B cell (primary cell): ENCODE measurements around the gene NEUROD4. TPM values are rescaled to one million over a fixed set of nuclear protein-coding genes. Genes with fewer than 3 reads are reported as not detected.

ENCODE experiments used
- ATAC-seq: fragments of 200-7000 bp; cut with Tn5 transposase; one replicate; pipeline ENCODE4 v1.10.0; 2021; ENCODE audit warnings: low read depth, mild to moderate bottlenecking, moderate number of reproducible peaks, moderate library complexity
- CTCF ChIA-PET: fragments of 350-600 bp; sonication (Branson Sonifier 250); formaldehyde crosslinking; loops from one replicate; lab custom pipeline; 2021; ENCODE audit warnings: antibody characterized with exemption, inconsistent platforms; lab: Charles Lee
- POLR2A ChIA-PET: fragments of 350-600 bp; sonication (Branson Sonifier 250); formaldehyde crosslinking; loops from one replicate; lab custom pipeline; 2021; ENCODE audit warnings: antibody characterized with exemption; lab: Charles Lee
- DNase-seq: peaks from one replicate; pipeline ENCODE4 v3.0.0; 2013
- H2AFZ ChIP-seq: 2 replicates; pipeline ENCODE4 v1.6.1; 2012; ENCODE audit warnings: mild to moderate bottlenecking, low read depth, low read length; ENCODE audit not compliant: insufficient read depth, poor library complexity, severe bottlenecking
- H3K27ac ChIP-seq, 2 donors: 1 replicate in 1 of 2; 2 replicates in 1 of 2; pipeline ENCODE4 v1.5.1; 2012 to 2013; ENCODE audit warnings: low read length in 2 of 2, mild to moderate bottlenecking in 2 of 2, moderate library complexity in 1 of 2
- H3K27me3 ChIP-seq, 4 experiments: fragments of 200-600 bp in 1 of 4; sonication (generic) in 1 of 4; replicated peaks in 1 of 4; 1 replicate in 2 of 4; 2 replicates in 2 of 4; pipeline versions ENCODE4 v1.6.1 to v1.7.0; 2013 to 2016; ENCODE audit warnings: low read length in 3 of 4, mild to moderate bottlenecking in 2 of 4, mixed read lengths in 1 of 4, moderate library complexity in 1 of 4; ENCODE audit not compliant: insufficient read depth in 4 of 4, control insufficient read depth in 3 of 4; ENCODE audit errors: control extremely low read depth in 1 of 4
- H3K36me3 ChIP-seq, 2 experiments: replicated peaks in 1 of 2; 1 replicate in 1 of 2; 2 replicates in 1 of 2; pipeline versions ENCODE4 v1.6.1 to v1.7.1; 2013; ENCODE audit warnings: low read length in 1 of 2; ENCODE audit not compliant: insufficient read depth in 2 of 2, control insufficient read depth in 1 of 2; ENCODE audit errors: control extremely low read depth in 1 of 2, extremely low read depth in 1 of 2
- H3K4me1 ChIP-seq, 2 donors: fragments of 200-600 bp in 1 of 2; sonication (generic) in 1 of 2; 1 replicate in 1 of 2; 2 replicates in 1 of 2; pipeline versions ENCODE4 v1.5.1 to v1.6.1; 2013 to 2017; ENCODE audit warnings: low read length in 2 of 2; ENCODE audit not compliant: control insufficient read depth in 2 of 2, insufficient read depth in 2 of 2
- H3K4me2 ChIP-seq: replicated peaks from 2 replicates; pipeline ENCODE3; 2012; ENCODE audit warnings: mild to moderate bottlenecking, low read depth, low read length; ENCODE audit not compliant: poor library complexity, severe bottlenecking
- H3K4me3 ChIP-seq, 5 experiments: fragments of 200-600 bp in 1 of 5; sonication (generic) in 1 of 5; 1 replicate in 3 of 5; 2 replicates in 2 of 5; pipeline versions ENCODE4 v1.5.1 to v1.7.0; 2011 to 2016; ENCODE audit warnings: low read length in 4 of 5, mild to moderate bottlenecking in 4 of 5, low read depth in 2 of 5, control low read depth in 1 of 5, moderate library complexity in 1 of 5; ENCODE audit not compliant: insufficient read depth in 1 of 5; ENCODE audit errors: control extremely low read depth in 1 of 5, extremely low read depth in 1 of 5
- H3K79me2 ChIP-seq: fragments of 200-600 bp; sonication (generic); one replicate; pipeline ENCODE4 v1.6.0; 2016; ENCODE audit warnings: low read length; ENCODE audit not compliant: control insufficient read depth, insufficient read depth
- H3K9ac ChIP-seq: fragments of 200-600 bp; sonication (generic); 2 replicates; pipeline ENCODE4 v1.6.1; 2017; ENCODE audit warnings: mild to moderate bottlenecking, low read length, moderate library complexity
- H3K9me3 ChIP-seq, 3 donors: one replicate each; pipeline versions ENCODE4 v1.6.1 to v1.7.1; 2013; ENCODE audit warnings: low read length in 2 of 3; ENCODE audit not compliant: control insufficient read depth in 2 of 3, insufficient read depth in 1 of 3; ENCODE audit errors: control extremely low read depth in 1 of 3
- H4K20me1 ChIP-seq: 2 replicates; pipeline ENCODE4 v1.6.0; 2012; ENCODE audit warnings: mild to moderate bottlenecking, low read length; ENCODE audit not compliant: insufficient read depth, control insufficient read depth, poor library complexity, severe bottlenecking
- H3K27ac Mint-ChIP-seq: one replicate; pipeline ENCODE4 v1.8.0; 2021; ENCODE audit warnings: mixed read lengths
- H3K27me3 Mint-ChIP-seq: one replicate; pipeline ENCODE4 v1.8.0; 2021; ENCODE audit warnings: mixed read lengths
- H3K4me1 Mint-ChIP-seq: one replicate; pipeline ENCODE4 v1.8.0; 2021; ENCODE audit warnings: mixed read lengths
- H3K4me3 Mint-ChIP-seq: one replicate; pipeline ENCODE4 v1.8.0; 2021; ENCODE audit warnings: mixed read lengths
- H3K9me3 Mint-ChIP-seq: one replicate; pipeline ENCODE4 v1.8.0; 2022; ENCODE audit warnings: mixed read lengths; ENCODE audit not compliant: insufficient read depth
- CTCF ChIP-seq: fragments of 200-600 bp; IDR thresholded peaks from one replicate; pipeline ENCODE4 v1.8.0; 2022; ENCODE audit warnings: antibody characterized with exemption, mild to moderate bottlenecking
- EZH2 ChIP-seq: IDR thresholded peaks from 2 replicates; pipeline ENCODE4 v1.6.1; 2012; ENCODE audit warnings: borderline replicate concordance, low read depth, mild to moderate bottlenecking, moderate library complexity, low read length; ENCODE audit not compliant: insufficient read depth, poor library complexity, severe bottlenecking
- WGBS: methylation state at CpG from one replicate; pipeline ENCODE4 v1.1.5; 2013; ENCODE audit warnings: missing lambda C conversion rate; ENCODE audit not compliant: insufficient coverage; 5-methylcytosine and 5-hydroxymethylcytosine counted together
- intact Hi-C: fragments of 100-400 bp; cut with micrococcal nuclease; formaldehyde crosslinking; loops from one replicate; pipeline ENCODE4 v1.10.0; 2022
- polyA plus RNA-seq: library from polyadenylated mRNA; depleted of rRNA; stranded (reverse); fragments of >200 nt; gene quantifications from 2 replicates; pipeline ENCODE4 v1.2.3, GENCODE V29; 2012
- total RNA-seq, 2 donors: library from RNA; stranded (reverse); fragments of 120-200 nt in 1 of 2; gene quantifications; 1 replicate in 1 of 2; 2 replicates in 1 of 2; pipeline versions ENCODE4 v1.2.3 to v1.2.4, GENCODE V29; 2013 to 2022

Gene NEUROD4
- total and polyA plus RNA-seq, 2 donors (not counting 1 experiment from before 2014, with no cell fraction given) = not detected

GRCh38 chr12:55058082-55058481 lies 38.3 kb downstream of the NEUROD4 start:
- Histone ChIP-seq H3K4me2 (no peak overlapping the region), H3K79me2 (no peaks in the 10 kb centered on the region), H3K9ac (no peak overlapping the region), H3K27ac (no peak overlapping the region), H3K4me3 (no peak overlapping the region), H3K36me3 (no peaks in the 10 kb centered on the region), H2AFZ (no peak overlapping the region), H3K4me1 (peaks cover 0 to 6% of the 10 kb centered on the region in 2 donors), H4K20me1 (no peaks in the 10 kb centered on the region), H3K27me3 (no peaks in the 10 kb centered on the region), H3K9me3 (no peaks in the 10 kb centered on the region)
- peaks cover 9% of the 10 kb centered on the region for H3K4me1 Mint-ChIP-seq
- DNase-seq = no peak
- no peak overlapping the region for H3K27ac Mint-ChIP-seq
- H3K4me3 Mint-ChIP-seq = no peak overlapping the region
- no peaks in the 10 kb centered on the region for H3K9me3 Mint-ChIP-seq
- intact Hi-C loops = no loop called here
- TF ChIP-seq EZH2 (no peak), CTCF (no peak)
- ChIA-PET CTCF (interaction anchor here (1.9 to 2.2 kb wide), 3 partner anchors 10 to 65 kb away, joined by 7 to 9 read pairs (median 8); no protein-coding TSS in a partner anchor), POLR2A (no interaction called here)
- no CpG with 5 or more reads among the region's 1 CpG for WGBS
- peaks cover 16% of the 10 kb centered on the region for H3K27me3 Mint-ChIP-seq
- ATAC-seq = no peak

GRCh38 chr12:55058776-55059175 lies 39.0 kb downstream of the NEUROD4 start:
- Histone ChIP-seq H3K27me3 (no peaks in the 10 kb centered on the region), H3K9me3 (no peaks in the 10 kb centered on the region), H3K79me2 (no peaks in the 10 kb centered on the region), H2AFZ (no peak overlapping the region), H3K9ac (no peak overlapping the region), H3K4me3 (no peak overlapping the region), H3K27ac (no peak overlapping the region), H4K20me1 (no peaks in the 10 kb centered on the region), H3K4me1 (peaks cover 0 to 6% of the 10 kb centered on the region in 2 donors), H3K4me2 (no peak overlapping the region), H3K36me3 (no peaks in the 10 kb centered on the region)
- TF ChIP-seq CTCF (no peak), EZH2 (no peak)
- H3K4me1 Mint-ChIP-seq = peaks cover 9% of the 10 kb centered on the region
- intact Hi-C loops = no loop called here
- ChIA-PET CTCF (interaction anchor here (1.9 to 2.2 kb wide), 3 partner anchors 9 to 65 kb away, joined by 7 to 9 read pairs (median 8); no protein-coding TSS in a partner anchor), POLR2A (no interaction called here)
- no peaks in the 10 kb centered on the region for H3K9me3 Mint-ChIP-seq
- H3K27me3 Mint-ChIP-seq = peaks cover 16% of the 10 kb centered on the region
- WGBS = no CpG with 5 or more reads among the region's 4 CpGs
- no peak for ATAC-seq
- no peak for DNase-seq
- no peak overlapping the region for H3K27ac Mint-ChIP-seq
- no peak overlapping the region for H3K4me3 Mint-ChIP-seq
